Measurements from ENCODE around the gene GASK1A. TPM values are rescaled to one million over a fixed set of nuclear protein-coding genes. Genes with fewer than 3 reads are reported as not detected.

Gene GASK1A
- total and polyA plus RNA-seq, 10 of the 15 experiments (the other 5 are each of a cell fraction or from before 2014, with no cell fraction given) = 0.18 TPM; not detected in 9

GRCh38 chr3:43015991-43016865 is 37.1 kb downstream of the GASK1A start (continued):
- TF ChIP-seq SMARCA5 (IDR thresholded peaks at IDR 0.05) (no peak), SUZ12 (IDR thresholded peaks at IDR 0.05; ENCODE audit: unreplicated experiment) (no peak), ZNF592 (IDR thresholded peaks at IDR 0.05) (no peak), HDAC2 (IDR thresholded peaks at IDR 0.05) (no peak), PML (IDR thresholded peaks at IDR 0.05; ENCODE audit: low read length) (no peak), YY1 (IDR thresholded peaks at IDR 0.05; ENCODE audit: low read depth, low read length) (no peak)

- CTCF ChIA-PET = no interaction called here
- 0% methylated on average over 1 of the region's 1 CpG for WGBS (ENCODE audit: insufficient coverage, insufficient replicate concordance, low lambda C conversion rate, missing lambda C conversion rate)
- TF ChIP-seq EED (IDR thresholded peaks at IDR 0.05; ENCODE audit: low read depth) (no peak), GATAD2B (conservative IDR thresholded peaks at IDR 0.05; ENCODE audit: low read depth) (no peak), BCL3 (IDR thresholded peaks at IDR 0.05; ENCODE audit: borderline replicate concordance, insufficient read depth, low read depth, low read length, poor library complexity, severe bottlenecking) (no peak), JUNB (IDR thresholded peaks at IDR 0.05) (no peak), IKZF1 (conservative IDR thresholded peaks at IDR 0.05) (no peak), ZNF622 (IDR thresholded peaks at IDR 0.05) (no peak), KAT2A (conservative IDR thresholded peaks at IDR 0.05; ENCODE audit: control insufficient read depth, low read depth, low read length) (no peak), ZBTB4 (CRISPR knock-in tag; IDR thresholded peaks at IDR 0.05) (no peak), MTA3 (IDR thresholded peaks at IDR 0.05; ENCODE audit: borderline replicate concordance, low read length) (no peak)
Observed at GRCh38 chr3:43017004-43017403, 37.9 kb downstream of the GASK1A start.

More at GRCh38 chr3:43017004-43017403, 37.9 kb downstream of the GASK1A start:
- intact Hi-C loops (cut with micrococcal nuclease; ENCODE audit: unreplicated experiment) (no loop called here), in situ Hi-C loops (cut with MboI) (no loop called here)
- H3K36me3 ChIP-seq (ENCODE audit: control insufficient read depth in 2 of 2, insufficient read depth in 2 of 2, low read length in 1 of 2) = no peaks in the 10 kb centered on the region
- H4K20me1 ChIP-seq (ENCODE audit: control insufficient read depth, insufficient read depth) = no peaks in the 10 kb centered on the region
- BruUV-seq (replicated peaks) = no TSS peak
- ChIA-PET SMC1A (ENCODE audit: uncharacterized antibody, unreplicated experiment) (no interaction called here), POLR2A (no interaction called here), RAD21 (ENCODE audit: unreplicated experiment) (no interaction called here)
- FAIRE-seq = no peak
- H3K4me1 ChIP-seq (ENCODE audit: control insufficient read depth, insufficient read depth, low read length) = no peaks in the 10 kb centered on the region
- no peak overlapping the region for H3K27ac ChIP-seq (ENCODE audit: control insufficient read depth, insufficient read depth)
- peaks cover 18% of the 10 kb centered on the region; the same call in 2 of the 3 replicates for H3K9me3 ChIP-seq (replicated peaks; ENCODE audit: control insufficient read depth, insufficient read depth, low read length)
- no peaks in the 10 kb centered on the region for H3K79me2 ChIP-seq (ENCODE audit: control insufficient read depth, insufficient read depth, low read length)
- no peak overlapping the region for H3K4me2 ChIP-seq (ENCODE audit: control insufficient read depth, insufficient read depth)
- ATAC-seq = no peak
- no peak overlapping the region for H3K4me3 ChIP-seq
- no peak overlapping the region for H2AFZ ChIP-seq (ENCODE audit: control insufficient read depth, low read depth, low read length)
- H3K27me3 ChIP-seq (replicated peaks in 1 of 2; ENCODE audit: control insufficient read depth in 2 of 2, insufficient read depth in 2 of 2, low read length in 1 of 2) = no peaks in the 10 kb centered on the region
- H3K9ac ChIP-seq (ENCODE audit: control insufficient read depth, insufficient read depth, low read length) = no peak overlapping the region
- no peak for DNase-seq (ENCODE audit: low read depth, low spot score)

Data from GM12878 (cell line).